A673 (cell line): ENCODE measurements around the gene ATXN10.

ENCODE experiments used
- EZH2 ChIP-seq: fragments of 200-600 bp; sonication (generic); IDR thresholded peaks from 2 replicates; pipeline ENCODE4 v1.6.1; 2017; ENCODE audit warnings: borderline replicate concordance, low read depth, mild to moderate bottlenecking, mixed read lengths, antibody characterized with exemption, low read length; ENCODE audit not compliant: poor library complexity, severe bottlenecking
- TF ChIP-seq, protein P1 (sequence below): fragments of 300-800, 200-600 bp; sonication (generic); conservative IDR thresholded peaks from 2 replicates; pipeline ENCODE4 v1.5.1; 2017; ENCODE audit warnings: low read depth, mild to moderate bottlenecking, antibody characterized with exemption, low read length, moderate library complexity, mixed read lengths

DNA sequence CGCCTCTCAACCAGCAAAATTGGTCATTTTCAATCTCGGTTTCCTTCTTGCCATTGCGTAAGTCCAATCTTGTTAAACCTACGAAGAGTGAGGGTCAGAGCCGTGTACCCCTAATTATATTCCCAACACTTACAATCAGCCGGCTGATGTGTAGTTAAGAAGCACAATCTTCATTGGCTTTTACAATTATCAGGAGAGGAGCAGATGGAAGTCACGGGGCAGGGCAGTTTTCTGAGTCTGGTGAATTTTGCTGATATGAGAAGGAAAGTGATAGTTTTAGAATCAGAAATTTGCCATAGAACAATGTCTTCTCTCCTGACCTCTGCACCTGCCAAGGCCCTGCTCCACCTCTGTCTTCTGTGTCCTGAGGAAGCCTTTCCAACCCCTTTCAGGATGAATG, 35.0 kb upstream of the ATXN10 start:
- TF ChIP-seq, protein P1, sequence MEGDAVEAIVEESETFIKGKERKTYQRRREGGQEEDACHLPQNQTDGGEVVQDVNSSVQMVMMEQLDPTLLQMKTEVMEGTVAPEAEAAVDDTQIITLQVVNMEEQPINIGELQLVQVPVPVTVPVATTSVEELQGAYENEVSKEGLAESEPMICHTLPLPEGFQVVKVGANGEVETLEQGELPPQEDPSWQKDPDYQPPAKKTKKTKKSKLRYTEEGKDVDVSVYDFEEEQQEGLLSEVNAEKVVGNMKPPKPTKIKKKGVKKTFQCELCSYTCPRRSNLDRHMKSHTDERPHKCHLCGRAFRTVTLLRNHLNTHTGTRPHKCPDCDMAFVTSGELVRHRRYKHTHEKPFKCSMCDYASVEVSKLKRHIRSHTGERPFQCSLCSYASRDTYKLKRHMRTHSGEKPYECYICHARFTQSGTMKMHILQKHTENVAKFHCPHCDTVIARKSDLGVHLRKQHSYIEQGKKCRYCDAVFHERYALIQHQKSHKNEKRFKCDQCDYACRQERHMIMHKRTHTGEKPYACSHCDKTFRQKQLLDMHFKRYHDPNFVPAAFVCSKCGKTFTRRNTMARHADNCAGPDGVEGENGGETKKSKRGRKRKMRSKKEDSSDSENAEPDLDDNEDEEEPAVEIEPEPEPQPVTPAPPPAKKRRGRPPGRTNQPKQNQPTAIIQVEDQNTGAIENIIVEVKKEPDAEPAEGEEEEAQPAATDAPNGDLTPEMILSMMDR, result no peak
- TF ChIP-seq EZH2, result no peak
